ENCODE measurements around the gene MYO1E. TPM values are rescaled to one million over a fixed set of nuclear protein-coding genes. Genes with fewer than 3 reads are reported as not detected.

The MYO1E gene
- polyA plus RNA-seq, 1 experiment = 34.0 TPM

GRCh38 chr15:59413577-59413976 lies 40.9 kb upstream of the MYO1E start:
- TF ChIP-seq CTCF (IDR thresholded peaks at IDR 0.05; ENCODE audit: insufficient read depth, low read depth, low read length) = no peak
- Histone ChIP-seq H3K4me3 (ENCODE audit: low read depth, low read length) (no peak overlapping the region), H3K27me3 (ENCODE audit: control insufficient read depth, insufficient read depth, low read length) (peaks cover 2% of the 10 kb centered on the region; the same call in 1 of the 2 replicates), H3K36me3 (ENCODE audit: control insufficient read depth, insufficient read depth, low read length) (no peaks in the 10 kb centered on the region)
- no peak for DNase-seq (ENCODE audit: low read depth)
- ChIA-PET CTCF (interaction anchor here (1.3 kb wide), 1 partner anchor 434 kb away, joined by 4 read pairs; no protein-coding TSS in a partner anchor), POLR2A (no interaction called here)

- no peaks in the 10 kb centered on the region for H3K36me3 ChIP-seq (ENCODE audit: control insufficient read depth, insufficient read depth, low read length)
- no peak for TF ChIP-seq CTCF (IDR thresholded peaks at IDR 0.05; ENCODE audit: insufficient read depth, low read depth, low read length)
- no peak for DNase-seq (ENCODE audit: low read depth)
- ChIA-PET POLR2A (no interaction called here), CTCF (interaction anchor here (0.8 to 1.5 kb wide), 3 partner anchors 14 to 207 kb away, joined by 3 to 4 read pairs (median 3); no protein-coding TSS in a partner anchor)
- no peak overlapping the region for H3K4me3 ChIP-seq (ENCODE audit: low read depth, low read length)
- peaks cover 2% of the 10 kb centered on the region for H3K27me3 ChIP-seq (ENCODE audit: control insufficient read depth, insufficient read depth, low read length)
Observed at GRCh38 chr15:59410391-59410896, 37.8 kb upstream of the MYO1E start.

- H3K27me3 ChIP-seq (ENCODE audit: control insufficient read depth, insufficient read depth, low read length) = peaks cover 2% of the 10 kb centered on the region
- no peak overlapping the region for H3K4me3 ChIP-seq (ENCODE audit: low read depth, low read length)
- H3K36me3 ChIP-seq (ENCODE audit: control insufficient read depth, insufficient read depth, low read length) = no peaks in the 10 kb centered on the region
- CTCF ChIA-PET = no interaction called here
- no peak for DNase-seq (ENCODE audit: low read depth)
- no peak for TF ChIP-seq CTCF (IDR thresholded peaks at IDR 0.05; ENCODE audit: insufficient read depth, low read depth, low read length)
- POLR2A ChIA-PET = no interaction called here
Observed at GRCh38 chr15:59407946-59408345, 35.3 kb upstream of the MYO1E start.

GRCh38 chr15:59406446-59406845 lies 33.8 kb upstream of the MYO1E start:
- no peak for TF ChIP-seq CTCF (IDR thresholded peaks at IDR 0.05; ENCODE audit: insufficient read depth, low read depth, low read length)
- H3K27me3 ChIP-seq (ENCODE audit: control insufficient read depth, insufficient read depth, low read length) = peaks cover 2% of the 10 kb centered on the region
- H3K36me3 ChIP-seq (ENCODE audit: control insufficient read depth, insufficient read depth, low read length) = no peaks in the 10 kb centered on the region
- CTCF ChIA-PET = no interaction called here
- POLR2A ChIA-PET = no interaction called here
- H3K4me3 ChIP-seq (ENCODE audit: low read depth, low read length) = no peak overlapping the region
- no peak for DNase-seq (ENCODE audit: low read depth)

- H3K36me3 ChIP-seq (ENCODE audit: control insufficient read depth, insufficient read depth, low read length) = no peaks in the 10 kb centered on the region
- peaks cover 2% of the 10 kb centered on the region for H3K27me3 ChIP-seq (ENCODE audit: control insufficient read depth, insufficient read depth, low read length)
- POLR2A ChIA-PET = no interaction called here
- no peak for TF ChIP-seq CTCF (IDR thresholded peaks at IDR 0.05; ENCODE audit: insufficient read depth, low read depth, low read length)
- H3K4me3 ChIP-seq (ENCODE audit: low read depth, low read length) = no peak overlapping the region
- CTCF ChIA-PET = no interaction called here
- no peak for DNase-seq (ENCODE audit: low read depth)
Observed at GRCh38 chr15:59405079-59405478, 32.4 kb upstream of the MYO1E start.

Data from BJ (cell line).